ENCODE measurements around the gene MPP2.
A peak's percentile ranks its signal among the peaks of the same experiment; 100 is the strongest.
"Not testable (repeated sequence)": the region's sequence is repeated elsewhere in the genome, so short reads cannot be mapped to it uniquely, and the experiment has no call there.

Gene MPP2

DNA sequence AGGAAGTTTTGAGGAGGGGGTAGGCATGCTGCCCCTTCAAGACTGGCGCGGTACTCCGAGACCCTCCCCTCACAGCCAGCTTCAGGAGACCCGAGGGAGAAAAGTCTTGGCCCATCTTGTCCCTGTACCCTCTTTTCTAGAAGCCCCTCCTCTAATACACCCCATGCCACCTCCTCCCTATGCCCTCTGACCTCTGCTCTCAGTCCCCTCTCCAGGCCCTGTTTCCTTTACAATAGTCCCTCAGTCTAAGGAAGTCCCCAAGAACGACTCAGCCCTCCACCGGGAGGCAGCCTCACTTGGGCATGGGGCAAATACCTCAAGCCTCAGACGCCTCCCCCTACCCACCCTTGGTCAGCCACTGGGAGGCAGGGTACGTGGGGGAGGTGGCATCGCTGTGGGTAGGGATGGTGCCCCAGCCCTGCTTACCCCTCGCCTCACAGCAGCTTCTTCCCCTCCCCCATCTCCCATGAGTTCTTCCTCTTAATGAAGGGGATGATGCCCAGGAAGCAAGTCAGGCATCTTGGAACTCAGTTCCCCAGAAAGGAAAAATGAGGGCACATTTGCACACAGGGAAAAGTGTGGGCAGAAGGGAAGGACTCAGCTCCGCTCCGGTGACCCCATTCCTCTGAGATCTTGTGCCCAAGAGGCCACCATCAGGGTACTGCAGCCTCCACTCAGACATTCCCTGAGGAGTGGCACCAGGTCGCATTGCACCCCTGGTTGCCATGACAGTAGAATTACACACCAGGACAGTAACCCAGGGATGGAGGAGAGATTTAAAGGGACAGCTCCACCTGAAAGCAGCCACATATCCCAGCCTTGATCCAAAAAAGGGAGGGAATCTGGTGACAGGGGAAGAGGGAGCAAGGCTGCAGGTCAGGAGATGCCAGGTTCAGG, 6.2 kb downstream of the MPP2 start:
- DNase-seq = peak; percentile 21

DNA sequence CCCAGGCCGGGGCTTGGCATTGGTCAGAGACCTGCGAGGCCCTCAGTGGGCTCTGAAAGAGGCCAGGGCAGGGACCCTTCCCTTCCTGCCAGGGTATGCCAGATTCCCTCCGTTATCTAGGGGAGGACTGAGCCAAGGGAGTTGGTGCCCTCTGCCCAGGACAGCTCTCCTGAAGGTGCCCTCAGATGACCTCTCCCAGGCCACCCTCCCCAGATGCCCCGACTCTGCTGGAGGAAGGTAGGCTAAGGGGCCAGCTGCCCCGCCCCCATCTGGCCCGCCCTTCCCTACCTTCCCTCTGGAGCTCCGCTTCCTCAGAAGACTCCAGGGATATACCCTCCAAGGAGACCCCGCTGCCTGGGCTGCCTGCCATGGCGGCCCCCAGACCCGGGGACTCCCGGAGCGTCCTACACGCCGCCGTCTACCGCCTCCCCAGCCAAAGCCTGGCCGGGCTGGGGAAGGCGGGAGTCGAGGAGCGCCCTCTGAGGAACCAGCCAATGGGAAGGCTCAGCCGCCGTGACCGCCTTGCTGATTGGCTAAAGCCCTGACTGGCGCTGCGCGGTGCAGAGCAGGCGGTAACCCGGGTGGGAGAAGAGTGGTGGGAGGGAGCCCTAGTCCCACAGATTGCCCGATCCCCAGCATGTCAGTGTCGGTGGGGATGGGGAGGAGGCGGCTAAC, 7.0 kb downstream of the MPP2 start:
- DNase-seq = peak; percentile 91

DNA sequence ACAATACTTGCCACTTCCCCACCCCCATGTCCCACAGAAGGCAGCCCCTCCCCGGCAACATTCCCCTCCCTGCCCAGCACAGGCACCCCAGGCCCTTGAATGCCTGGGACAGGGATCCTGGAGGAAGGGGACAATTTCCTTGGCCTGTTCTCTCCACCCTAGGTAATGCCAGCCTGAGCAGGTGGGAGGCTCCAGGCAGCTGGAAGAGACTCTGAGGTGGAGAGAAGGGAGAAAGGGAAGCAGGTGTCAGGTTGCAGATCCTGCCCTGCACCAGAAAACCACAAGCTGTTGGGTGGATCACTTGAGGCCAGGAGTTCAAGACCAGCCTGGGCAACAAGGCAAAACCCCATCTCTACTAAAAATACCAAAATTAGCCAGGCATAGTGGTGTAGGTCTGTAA, 8.9 kb downstream of the MPP2 start:
- DNase-seq = no peak

DNA sequence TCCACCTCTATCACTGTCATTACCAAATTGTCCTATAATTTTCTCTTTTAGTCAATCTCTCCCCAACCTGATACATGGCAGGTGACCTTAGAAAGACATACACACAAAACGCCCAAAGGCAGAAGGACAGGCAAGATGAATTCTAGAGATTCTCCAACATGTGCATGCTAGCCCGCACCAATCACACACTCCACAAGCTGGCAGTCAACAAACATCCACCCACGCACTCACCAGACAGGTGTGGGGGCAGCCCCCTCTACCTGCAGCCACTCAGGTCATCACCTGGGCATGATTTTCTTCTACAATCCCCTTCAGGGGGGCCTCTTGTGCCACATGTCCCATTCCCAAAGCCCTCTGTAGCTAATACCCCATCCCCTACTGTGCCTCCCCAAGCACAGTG, 9.5 kb downstream of the MPP2 start:
- DNase-seq = no peak

DNA sequence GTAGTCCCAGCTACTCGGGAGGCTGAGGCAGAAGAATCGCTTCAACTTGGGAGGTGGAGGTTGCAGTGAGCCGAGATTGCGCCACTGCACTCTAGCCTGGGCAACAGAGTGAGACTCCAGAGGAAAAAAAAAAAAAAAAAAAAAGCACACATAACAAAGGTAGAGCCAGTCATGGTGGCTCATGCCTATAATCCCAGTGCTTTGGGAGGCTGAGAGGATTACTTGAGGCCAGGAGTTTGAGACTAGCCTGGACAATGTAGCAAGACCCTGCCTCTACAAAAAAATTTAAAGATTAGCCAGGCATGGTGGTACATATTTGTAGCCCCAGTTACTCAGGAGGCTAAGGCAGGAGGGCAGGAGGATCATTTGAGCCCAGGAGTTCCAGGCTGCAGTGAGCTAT, 12.8 kb downstream of the MPP2 start:
- DNase-seq = not testable (repeated sequence)

DNA sequence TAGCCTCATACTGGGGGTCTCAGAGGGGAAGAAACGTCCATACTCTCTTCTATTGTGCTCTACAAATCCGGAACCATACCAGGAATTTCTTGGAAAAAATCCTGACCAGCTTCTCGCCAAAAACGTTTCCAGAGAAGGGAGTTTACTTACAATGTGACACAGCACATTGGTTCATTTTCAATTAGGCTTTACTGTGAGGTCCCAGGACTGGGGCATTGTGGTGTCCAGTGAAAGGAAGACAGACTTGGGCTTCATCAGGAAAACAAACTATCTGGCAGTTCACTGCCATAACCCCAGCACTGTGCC, 14.7 kb downstream of the MPP2 start:
- DNase-seq = no peak

DNA sequence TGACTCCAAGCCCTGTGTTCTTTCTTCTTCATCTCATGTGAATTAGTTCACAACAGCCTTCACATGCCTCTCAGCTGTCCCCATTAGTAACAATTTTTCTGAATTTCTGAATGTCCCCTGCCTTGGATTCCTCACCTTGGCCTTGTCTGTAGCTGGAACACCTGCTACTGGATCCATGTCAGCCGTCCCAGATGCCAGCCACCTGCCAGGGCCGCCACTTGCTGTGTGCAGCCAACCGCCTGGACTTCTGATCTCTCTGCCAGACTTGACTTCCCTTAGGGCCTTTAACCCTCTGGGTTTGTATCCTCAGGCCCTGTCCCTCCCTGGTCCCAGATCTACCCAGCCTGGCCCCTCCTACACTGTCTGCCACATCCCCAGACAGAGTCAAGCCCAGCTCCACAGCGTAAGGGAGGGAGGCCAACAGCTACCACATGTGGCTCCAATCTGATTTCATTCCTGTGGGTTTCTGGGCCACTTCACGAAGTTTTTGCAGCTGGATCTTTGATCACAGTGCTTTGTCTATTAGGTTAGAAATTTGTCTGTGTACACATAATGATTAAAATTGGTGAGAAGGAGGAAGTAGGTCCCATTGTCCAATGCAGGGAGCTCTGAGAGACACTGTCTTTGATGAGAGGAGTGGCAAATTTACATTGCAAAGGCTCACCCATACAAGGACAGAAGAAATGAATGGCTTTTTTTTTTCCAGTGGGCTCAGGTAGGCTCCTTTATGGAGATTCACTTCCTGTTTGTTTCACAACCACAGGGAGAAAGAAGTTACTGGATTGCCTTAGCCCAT, 15.3 kb downstream of the MPP2 start:
- DNase-seq = no peak

DNA sequence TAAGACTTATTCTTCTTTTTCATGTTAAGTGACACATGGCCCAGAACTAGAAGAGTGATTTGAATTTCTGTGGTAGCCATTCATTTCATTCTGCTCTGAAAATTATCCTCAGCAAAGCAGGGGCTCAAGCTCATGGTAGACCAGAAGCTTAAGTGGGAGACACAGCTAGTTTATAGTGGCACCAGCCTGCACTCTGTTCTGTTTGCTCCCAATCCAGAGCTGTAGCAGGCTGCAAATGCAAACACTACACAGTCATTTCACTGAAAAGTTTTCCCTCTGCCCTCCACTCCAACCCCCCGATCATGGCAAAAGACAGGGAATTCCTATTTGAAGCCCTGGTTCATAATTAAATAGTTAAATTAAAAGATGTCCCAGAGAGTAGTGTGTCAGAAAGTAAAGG, 17.1 kb downstream of the MPP2 start:
- DNase-seq = no peak

DNA sequence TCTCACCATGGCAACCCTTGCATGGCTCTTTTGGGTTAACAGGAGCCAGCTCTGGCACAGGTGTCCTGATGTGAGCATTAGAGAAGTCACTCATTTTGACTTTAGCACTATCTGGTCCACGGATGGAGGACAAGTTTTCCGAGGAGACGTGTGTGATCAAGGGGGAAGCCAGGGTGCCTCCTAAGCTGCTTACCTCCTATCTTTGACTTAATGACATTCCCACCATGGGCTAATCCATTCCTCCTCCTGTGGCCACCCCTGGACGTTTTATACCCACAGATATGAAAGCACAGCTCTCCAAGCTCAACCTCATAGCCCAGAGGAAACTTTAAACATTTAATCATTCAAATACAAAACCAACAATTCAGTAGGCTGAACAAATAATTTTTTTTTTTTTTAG, 18.8 kb downstream of the MPP2 start:
- no peak for DNase-seq

DNA sequence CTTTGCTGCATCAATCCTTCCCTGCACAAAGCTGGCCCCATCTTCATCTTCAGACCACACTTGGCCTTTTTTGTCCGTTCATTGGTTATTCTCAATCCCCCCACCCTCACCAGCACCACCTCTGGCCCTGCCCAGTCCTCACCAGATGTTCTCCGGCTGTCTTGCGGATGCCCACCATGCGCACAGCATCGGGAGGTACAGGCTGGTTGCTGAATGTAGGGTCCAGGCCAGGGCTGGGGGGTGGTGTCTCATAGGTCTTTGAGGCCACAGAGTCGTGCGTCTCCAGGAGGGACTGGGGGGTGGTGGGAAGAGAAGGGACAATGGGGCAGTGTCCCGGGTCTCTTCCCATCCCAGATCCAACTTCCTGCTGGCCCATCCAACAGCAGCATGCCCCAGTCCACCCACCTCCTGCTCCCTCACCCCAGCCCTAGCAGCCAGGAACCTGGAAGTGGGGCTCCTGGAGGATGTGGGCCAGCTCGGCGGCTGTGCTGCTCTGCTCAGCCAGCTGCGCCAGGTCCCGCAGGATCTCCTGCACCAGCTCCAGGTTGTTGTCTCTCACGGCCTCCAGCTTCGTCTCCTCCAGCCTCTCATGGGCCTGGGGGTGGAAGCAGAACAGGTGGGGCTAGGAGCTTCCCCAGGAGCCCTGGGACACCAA, 24.4 kb downstream of the MPP2 start:
- no peak for DNase-seq

DNA sequence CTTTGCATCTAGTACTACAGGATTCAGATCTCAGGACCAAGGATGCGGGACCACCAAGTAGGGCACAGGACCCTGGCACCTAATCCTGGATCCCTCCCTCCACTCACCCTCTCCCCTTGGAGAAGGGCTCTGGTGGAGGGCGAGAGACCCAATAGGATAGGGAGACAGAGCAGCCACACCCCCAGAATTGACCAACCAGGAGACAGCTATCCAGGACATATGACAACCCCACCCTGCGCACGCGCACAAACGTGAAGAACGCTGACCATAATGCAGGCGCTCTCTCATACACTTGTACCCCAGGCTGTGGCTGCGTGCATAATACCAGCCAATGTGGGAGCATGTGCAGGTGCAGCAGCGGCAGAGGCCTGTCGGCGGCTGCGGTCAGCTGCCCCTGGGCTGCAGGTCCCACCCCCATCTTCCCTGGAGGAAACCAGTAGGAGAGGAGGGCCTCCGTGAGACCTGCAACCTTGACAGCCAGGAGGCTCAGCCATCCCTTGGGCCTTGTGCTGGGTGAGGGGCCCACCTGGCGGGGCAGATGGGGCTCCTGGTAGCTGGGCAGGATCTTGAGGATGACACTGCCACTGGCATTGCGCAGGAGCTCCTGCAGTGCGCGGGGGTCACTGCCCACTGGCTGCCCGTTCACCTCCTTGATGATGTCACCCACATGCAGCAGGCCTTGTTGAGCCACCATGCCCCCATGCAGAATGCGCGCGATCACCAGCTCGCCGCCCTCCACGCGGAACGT, 25.4 kb downstream of the MPP2 start:
- no peak for DNase-seq

DNA sequence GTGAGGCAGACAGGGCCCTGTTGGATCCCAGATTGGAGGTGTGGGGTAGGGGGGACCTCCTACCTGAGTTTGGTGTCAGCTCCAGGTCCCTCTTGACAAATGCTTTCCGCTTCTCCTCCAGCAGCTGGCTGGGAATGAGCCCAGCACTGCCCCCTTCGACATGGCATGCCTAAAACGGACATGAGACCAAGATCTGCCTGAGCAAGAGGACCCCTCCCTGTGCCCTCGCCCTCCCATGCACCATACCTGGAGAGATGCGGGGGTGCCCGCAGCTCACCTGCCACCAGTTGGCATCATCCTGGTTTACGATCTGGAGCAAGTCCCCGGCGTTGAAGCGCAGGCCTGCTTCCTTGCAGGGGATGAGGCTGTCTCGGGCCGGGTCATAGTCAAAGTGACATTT, 26.2 kb downstream of the MPP2 start:
- DNase-seq = no peak

DNA sequence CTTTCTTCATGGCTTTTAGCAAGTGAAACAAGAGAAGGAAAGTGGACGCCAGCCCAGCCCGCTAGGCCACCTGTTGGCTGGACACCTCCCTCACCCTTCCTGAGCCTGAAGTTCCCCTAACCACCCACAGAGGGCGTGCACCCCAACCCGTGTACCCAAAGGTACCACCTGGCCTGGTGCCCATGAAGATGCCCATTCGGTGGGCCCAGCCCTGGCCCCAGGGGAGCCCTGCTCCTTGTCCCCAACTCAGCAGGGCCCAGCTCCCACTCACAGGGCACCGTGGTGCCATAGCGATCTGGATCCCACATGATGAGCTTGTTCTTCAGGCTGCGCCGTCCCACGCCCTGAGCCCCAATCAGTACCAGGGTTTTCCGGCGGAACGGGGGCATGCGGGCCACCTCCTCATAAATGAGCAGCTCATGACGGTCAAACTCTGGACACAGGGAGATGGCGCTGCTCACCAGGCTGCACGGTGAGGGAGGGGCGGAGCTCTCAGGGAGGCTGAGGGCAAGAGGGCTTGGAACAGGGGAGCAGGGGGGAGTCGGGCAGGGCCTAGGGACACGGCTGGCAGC, 26.8 kb downstream of the MPP2 start:
- no peak for DNase-seq

DNA sequence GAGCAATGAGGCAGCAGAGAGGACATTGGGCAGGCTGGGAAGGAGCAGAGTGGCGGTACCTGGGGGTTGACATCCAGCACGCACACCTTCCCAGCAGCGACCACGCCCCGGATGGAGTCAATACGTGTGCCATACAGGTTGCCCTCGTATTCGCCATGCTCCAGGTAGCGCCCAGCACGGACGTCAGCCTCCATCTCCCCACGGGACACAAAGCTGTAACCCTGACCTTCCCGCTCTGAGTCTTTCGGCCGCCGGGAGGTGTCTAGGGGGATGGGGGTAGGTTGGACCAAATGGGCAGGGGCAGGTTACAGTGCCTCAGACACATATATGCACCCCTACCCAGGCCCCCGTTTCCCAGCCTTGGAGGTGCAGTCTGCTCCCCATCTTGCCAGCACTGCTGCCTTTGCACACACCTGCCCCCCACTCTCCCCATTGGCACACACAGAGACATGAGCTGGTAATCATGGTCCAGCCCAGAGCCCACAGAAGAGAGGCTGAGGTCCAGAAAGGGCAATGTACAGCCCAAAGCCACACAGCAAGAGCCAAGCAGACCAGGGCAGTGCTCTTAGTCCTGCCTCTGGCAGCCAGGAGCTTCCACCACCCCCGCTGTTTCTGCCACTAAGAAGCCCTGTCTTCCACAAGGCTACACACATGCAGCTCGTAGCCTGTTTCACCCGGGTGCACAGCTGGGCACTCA, 27.5 kb downstream of the MPP2 start:
- DNase-seq = no peak

DNA sequence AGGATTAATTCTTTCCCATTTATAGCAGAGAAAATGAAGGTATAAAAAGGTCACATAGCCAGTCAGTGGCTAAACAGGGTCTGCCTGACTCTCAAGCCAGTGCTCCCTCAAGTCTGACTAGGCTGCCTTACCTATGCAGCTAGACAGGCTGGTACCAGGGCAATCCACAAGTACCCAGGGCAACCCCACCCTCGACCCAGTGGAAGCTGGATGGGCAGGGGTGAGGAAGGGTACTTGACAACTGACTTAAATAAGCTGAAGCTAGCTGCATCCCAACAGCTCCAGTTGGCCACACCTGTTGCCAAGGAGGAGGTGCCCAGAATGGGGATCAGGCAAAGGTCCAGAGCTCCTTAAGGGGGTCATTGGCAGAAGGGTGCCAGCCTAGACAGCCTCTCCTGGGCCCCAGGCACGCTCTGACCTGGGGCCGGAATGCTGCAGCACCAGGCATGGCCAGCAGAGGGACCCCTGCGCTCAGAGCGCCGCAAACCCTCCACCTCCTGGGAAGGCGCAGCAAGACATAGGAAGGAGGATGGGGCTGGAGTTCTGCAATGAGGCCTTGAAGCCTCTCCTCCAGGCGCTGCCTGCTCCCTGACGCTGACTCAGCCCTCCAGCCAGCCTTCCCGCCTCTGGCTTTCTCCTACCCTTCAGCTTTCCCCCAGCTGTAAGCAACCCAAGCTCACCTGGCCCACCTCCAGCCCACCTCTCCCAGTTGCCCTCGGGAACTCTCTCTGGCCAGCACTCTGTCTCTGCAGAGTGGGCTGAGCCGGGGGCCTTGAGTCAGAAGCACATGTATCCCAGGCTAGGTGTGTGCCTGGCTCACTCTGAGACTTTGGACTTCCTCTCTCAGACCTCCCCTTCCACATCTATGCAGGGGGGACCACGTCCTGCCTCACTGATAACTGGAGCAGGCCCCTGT, 28.8 kb downstream of the MPP2 start:
- DNase-seq = peak; percentile 42

DNA sequence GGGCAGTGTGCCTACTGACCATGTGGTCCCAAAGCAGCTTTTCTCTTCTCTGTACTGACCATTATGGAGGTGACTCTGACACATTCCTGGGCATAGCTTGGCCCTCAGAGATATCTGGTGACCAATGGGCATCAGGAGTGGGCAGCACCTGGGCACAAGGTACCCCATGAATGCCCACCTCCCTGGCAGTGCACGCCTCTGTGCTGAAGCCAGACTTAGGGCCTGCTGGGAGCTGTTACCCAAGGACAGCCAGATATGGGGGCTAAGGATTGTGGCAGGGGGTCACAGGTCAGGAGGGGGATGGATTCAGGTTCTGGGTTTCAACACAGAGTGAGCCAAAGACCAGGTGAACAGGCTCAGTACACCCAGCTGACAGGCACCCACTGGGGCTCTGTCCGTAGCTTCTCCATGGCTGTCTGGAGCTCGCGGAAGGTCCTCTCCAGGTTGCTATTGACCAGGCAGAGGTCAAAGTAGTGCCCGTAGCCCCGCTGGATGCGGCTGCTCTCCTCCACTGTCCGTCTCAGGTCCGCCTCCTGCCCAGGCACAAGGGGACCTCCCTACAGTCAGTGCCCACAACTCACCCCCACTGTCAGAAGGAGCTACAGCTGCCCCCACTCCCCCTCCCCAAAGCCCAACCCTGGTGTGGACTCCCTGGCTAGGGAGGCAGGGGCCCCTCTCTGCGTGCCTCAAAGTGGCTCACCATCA, 29.7 kb downstream of the MPP2 start:
- DNase-seq = no peak

DNA sequence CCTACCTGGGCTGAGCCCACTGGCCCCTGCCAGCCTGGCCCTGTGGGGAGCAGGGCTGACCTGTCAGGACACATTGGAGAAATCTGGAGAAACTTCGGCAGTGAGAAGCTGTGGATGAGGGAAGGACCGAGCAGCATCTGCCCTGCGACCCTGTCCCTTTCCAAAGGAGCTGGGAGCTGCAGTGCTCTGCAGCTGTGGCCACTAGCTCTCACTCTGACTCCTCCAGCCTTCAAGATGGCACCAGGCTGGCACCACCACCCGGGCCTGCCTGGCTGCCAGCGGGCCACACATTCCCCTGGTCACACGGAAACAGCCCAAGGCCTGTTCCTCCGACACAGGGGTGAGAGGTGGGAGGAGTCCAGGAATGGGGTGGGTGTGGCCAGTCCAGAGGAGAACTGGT, 30.3 kb downstream of the MPP2 start:
- DNase-seq = no peak

DNA sequence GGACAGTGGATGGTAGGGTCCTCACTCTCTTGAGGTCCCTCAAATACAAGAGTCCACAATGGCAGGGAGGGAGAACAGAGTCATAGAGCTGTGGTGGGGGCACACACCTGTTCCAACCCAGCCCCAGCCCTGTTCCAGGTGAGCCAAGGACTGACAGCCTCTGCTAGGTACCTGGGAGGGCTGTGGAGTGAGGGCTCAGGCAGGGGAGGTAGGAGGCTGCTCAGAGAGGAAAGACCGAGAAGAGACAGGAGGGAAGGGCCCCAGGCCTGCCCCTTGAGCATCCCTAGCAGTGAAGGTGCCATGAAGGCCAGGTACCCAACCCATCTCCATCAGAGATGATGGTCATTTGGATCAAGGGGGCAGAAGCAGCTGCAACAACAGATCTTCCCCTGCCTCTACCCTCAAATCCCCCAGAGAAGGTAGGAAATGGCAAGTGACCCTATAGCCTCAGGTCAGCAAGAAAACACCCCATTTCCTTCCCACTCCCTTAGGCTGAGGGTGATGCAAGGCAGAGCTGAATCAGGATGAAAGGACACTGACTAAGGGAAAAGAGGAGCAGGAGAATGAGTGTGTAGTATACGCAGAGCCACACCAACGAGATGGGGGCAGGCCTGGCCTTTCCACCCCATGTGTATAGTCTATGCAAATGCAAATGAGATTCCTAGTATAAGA, 31.7 kb downstream of the MPP2 start:
- DNase-seq = no peak

DNA sequence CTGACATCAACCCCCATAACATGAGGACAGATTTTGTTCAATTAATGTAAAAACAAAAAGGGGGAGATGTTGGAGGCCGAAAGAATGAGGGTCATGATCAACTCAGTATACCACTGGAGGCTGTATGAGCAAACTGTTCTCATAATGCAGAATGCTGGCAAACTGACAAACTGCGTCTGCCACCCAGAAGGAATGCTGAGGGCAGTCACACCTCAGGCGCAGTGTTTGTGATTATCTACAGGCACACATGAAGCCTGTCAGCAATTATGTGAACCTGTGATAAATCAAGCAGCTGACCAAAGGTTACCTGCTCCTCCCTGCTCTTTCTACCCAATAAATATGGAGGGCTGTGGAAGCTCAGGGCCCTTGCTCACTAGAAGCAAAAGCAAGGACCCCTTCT, 33.0 kb downstream of the MPP2 start:
- no peak for DNase-seq

Data from NCI-H345 (cell line).